LoVo (cell line): ENCODE measurements around the gene SPOP.
"Not testable (repeated sequence)": the region's sequence is repeated elsewhere in the genome, so short reads cannot be mapped to it uniquely, and the experiment has no call there.

ENCODE experiments used
- DNase-seq: peaks from one replicate; pipeline ENCODE4 v3.0.0-alpha.2; 2016; ENCODE audit warnings: low spot score

SPOP gene

GRCh38 chr17:49571764-49572163, 106.1 kb downstream of the SPOP start:
- no peak for DNase-seq

- DNase-seq: no peak
These were observed 106.6 kb downstream of the SPOP start for GRCh38 chr17:49571283-49571682.

- no peak for DNase-seq
These were observed 107.2 kb downstream of the SPOP start for GRCh38 chr17:49570540-49571242.

GRCh38 chr17:49568695-49569047, 109.2 kb downstream of the SPOP start:
- not testable (repeated sequence) for DNase-seq

- DNase-seq: peak; percentile 83
These were observed 109.8 kb downstream of the SPOP start for GRCh38 chr17:49567871-49568694.

- DNase-seq: no peak
These were observed 110.8 kb downstream of the SPOP start for GRCh38 chr17:49567104-49567521.

- no peak for DNase-seq
These were observed 111.2 kb downstream of the SPOP start for GRCh38 chr17:49566668-49567071.

- no peak for DNase-seq
These were observed 111.9 kb downstream of the SPOP start for GRCh38 chr17:49565948-49566491.

GRCh38 chr17:49564638-49565037, 113.3 kb downstream of the SPOP start:
- peak; percentile 19 for DNase-seq

GRCh38 chr17:49557312-49558024, 120.4 kb downstream of the SPOP start:
- DNase-seq: peak; percentile 41

GRCh38 chr17:49556223-49556943, 121.5 kb downstream of the SPOP start:
- peak; percentile 73 for DNase-seq

- no peak for DNase-seq
These were observed 122.2 kb downstream of the SPOP start for GRCh38 chr17:49555495-49556222.

GRCh38 chr17:49554694-49555494, 123.0 kb downstream of the SPOP start:
- DNase-seq: no peak

GRCh38 chr17:49553676-49554335, 124.1 kb downstream of the SPOP start:
- DNase-seq: no peak

- DNase-seq: no peak
These were observed 125.7 kb downstream of the SPOP start for GRCh38 chr17:49552070-49552751.

- no peak for DNase-seq
These were observed 126.5 kb downstream of the SPOP start for GRCh38 chr17:49551221-49552069.

- not testable (repeated sequence) for DNase-seq
These were observed 127.1 kb downstream of the SPOP start for GRCh38 chr17:49550764-49551163.
